Measurements from ENCODE around the gene ASIC4. TPM values are rescaled to one million over a fixed set of nuclear protein-coding genes. Genes with fewer than 3 reads are reported as not detected.

Gene ASIC4
- total RNA-seq, 4 donors from 2014 or later: not detected

- intact Hi-C loops (cut with DNase I): loop anchor here (5.0 kb wide), 1 partner anchor 102 kb away; no protein-coding TSS in a partner anchor
- no peak for DNase-seq
- peaks cover 19 to 53% (median 26%) of the 10 kb centered on the region in 3 donors for H3K4me1 ChIP-seq
These were observed 25.8 kb downstream of the ASIC4 start for GRCh38 chr2:219539926-219540678.

GRCh38 chr2:219540784-219541504 is 26.7 kb downstream of the ASIC4 start:
- 86 to 90% methylated on average over 6 to 9 of the region's 12 CpGs for WGBS, 2 donors
- peak overlapping the region in 1 of 4 donors; percentile 51 for H3K27ac ChIP-seq
- H3K27me3 ChIP-seq: peaks cover 0 to 55% (median 0%) of the 10 kb centered on the region in 4 donors
- peaks cover 19 to 53% (median 26%) of the 10 kb centered on the region in 3 donors for H3K4me1 ChIP-seq
- no peak overlapping the region for H3K4me3 ChIP-seq
- intact Hi-C loops (cut with DNase I): no loop called here
- no peak for DNase-seq
- peaks cover 5 to 33% (median 12%) of the 10 kb centered on the region in 3 donors for H3K36me3 ChIP-seq
- no peaks in the 10 kb centered on the region for H3K9me3 ChIP-seq
- TF ChIP-seq, protein P1, sequence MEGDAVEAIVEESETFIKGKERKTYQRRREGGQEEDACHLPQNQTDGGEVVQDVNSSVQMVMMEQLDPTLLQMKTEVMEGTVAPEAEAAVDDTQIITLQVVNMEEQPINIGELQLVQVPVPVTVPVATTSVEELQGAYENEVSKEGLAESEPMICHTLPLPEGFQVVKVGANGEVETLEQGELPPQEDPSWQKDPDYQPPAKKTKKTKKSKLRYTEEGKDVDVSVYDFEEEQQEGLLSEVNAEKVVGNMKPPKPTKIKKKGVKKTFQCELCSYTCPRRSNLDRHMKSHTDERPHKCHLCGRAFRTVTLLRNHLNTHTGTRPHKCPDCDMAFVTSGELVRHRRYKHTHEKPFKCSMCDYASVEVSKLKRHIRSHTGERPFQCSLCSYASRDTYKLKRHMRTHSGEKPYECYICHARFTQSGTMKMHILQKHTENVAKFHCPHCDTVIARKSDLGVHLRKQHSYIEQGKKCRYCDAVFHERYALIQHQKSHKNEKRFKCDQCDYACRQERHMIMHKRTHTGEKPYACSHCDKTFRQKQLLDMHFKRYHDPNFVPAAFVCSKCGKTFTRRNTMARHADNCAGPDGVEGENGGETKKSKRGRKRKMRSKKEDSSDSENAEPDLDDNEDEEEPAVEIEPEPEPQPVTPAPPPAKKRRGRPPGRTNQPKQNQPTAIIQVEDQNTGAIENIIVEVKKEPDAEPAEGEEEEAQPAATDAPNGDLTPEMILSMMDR (IDR thresholded peaks at IDR 0.05): no peak
- no peak for TF ChIP-seq POLR2A (IDR thresholded peaks at IDR 0.05)

More at GRCh38 chr2:219539926-219540678, 25.8 kb downstream of the ASIC4 start:
- no peak for TF ChIP-seq POLR2A (IDR thresholded peaks at IDR 0.05)
- TF ChIP-seq, protein P1 (IDR thresholded peaks at IDR 0.05): no peak
- Histone ChIP-seq H3K9me3 (no peaks in the 10 kb centered on the region), H3K27ac (no peak overlapping the region), H3K27me3 (peaks cover 0 to 48% (median 0%) of the 10 kb centered on the region in 4 donors), H3K36me3 (peaks cover 5 to 33% (median 12%) of the 10 kb centered on the region in 3 donors), H3K4me3 (no peak overlapping the region)
- WGBS, 2 donors: 82 to 91% methylated on average over 3 to 10 of the region's 46 CpGs

- H3K36me3 ChIP-seq: peaks cover 5 to 33% (median 12%) of the 10 kb centered on the region in 3 donors
- TF ChIP-seq, protein P1 (IDR thresholded peaks at IDR 0.05): peak; percentile 85 to 97 (median 94)
- peak in 1 of 4 donors; percentile 15 for TF ChIP-seq POLR2A (IDR thresholded peaks at IDR 0.05)
- intact Hi-C loops (cut with DNase I): no loop called here
- H3K4me1 ChIP-seq: peaks cover 19 to 53% (median 26%) of the 10 kb centered on the region in 3 donors
- peak overlapping the region; percentile 26 to 83 (median 43) for H3K4me3 ChIP-seq
- H3K9me3 ChIP-seq: no peaks in the 10 kb centered on the region
- peaks cover 0 to 53% (median 0%) of the 10 kb centered on the region in 4 donors for H3K27me3 ChIP-seq
- peak overlapping the region; percentile 38 to 98 (median 73) for H3K27ac ChIP-seq
- WGBS, 2 donors: 0 to 8% methylated on average over 2 to 8 of the region's 48 CpGs
- no peak for DNase-seq
These were observed 27.4 kb downstream of the ASIC4 start for GRCh38 chr2:219541611-219542180.

DNA sequence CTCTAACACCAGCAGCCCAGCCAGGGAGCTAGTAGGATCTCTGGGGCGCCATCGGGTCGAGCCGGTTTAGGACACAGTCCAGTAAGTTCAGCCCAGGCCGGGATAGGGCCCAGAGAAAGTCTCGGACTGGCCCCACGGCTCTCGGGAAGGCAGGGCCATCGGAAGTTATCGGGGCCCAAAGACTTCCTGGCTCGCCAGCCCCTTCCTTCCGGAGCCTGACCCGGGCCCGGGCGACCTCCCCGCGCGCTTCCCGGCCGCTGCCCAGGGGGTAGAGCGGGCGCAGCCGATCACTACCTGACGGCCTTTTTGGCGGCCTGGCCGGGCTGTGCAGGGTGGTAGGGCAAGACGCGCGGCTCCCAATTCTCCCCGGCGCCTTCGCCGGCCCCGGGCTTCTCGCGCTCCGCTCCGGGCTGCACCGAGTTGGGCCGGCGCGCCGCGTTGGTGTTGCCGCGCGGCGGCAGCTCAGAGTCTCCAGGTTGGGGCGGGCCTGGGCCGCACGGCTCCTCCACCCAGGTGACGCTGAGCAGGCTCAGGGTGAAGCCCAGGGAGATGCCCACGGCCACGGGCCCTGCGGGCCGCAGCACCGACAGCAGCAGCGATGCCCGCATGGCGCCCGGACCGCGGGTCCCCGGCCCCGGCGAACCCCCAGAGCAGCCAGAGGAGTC is 28.8 kb downstream of the ASIC4 start:
- Histone ChIP-seq H3K27me3 (peaks cover 0 to 50% (median 0%) of the 10 kb centered on the region in 4 donors), H3K4me3 (peak overlapping the region; percentile 58 to 94 (median 84)), H3K4me1 (peaks cover 19 to 47% (median 26%) of the 10 kb centered on the region in 3 donors), H3K9me3 (no peaks in the 10 kb centered on the region), H3K27ac (peak overlapping the region; percentile 93 to 98 (median 95)), H3K36me3 (peaks cover 5 to 33% (median 12%) of the 10 kb centered on the region in 3 donors)
- intact Hi-C loops (cut with DNase I): no loop called here
- no peak for DNase-seq
- WGBS, 2 donors: 0 to 1% methylated on average over 4 to 16 of the region's 66 CpGs
- TF ChIP-seq, protein P1 (IDR thresholded peaks at IDR 0.05): peak in 2 of 6 experiments; percentile 7 to 10
- no peak for TF ChIP-seq POLR2A (IDR thresholded peaks at IDR 0.05)
